GM12878 (cell line): Measurements from ENCODE around the gene LIMS1. TPM values are rescaled to one million over a fixed set of nuclear protein-coding genes. Genes with fewer than 3 reads are reported as not detected.

Experiments used
- ATAC-seq: fragments of 200-7000 bp; cut with Tn5 transposase; 3 replicates; pipeline ENCODE4 v1.9.1; 2020; ENCODE audit warnings: mild to moderate bottlenecking, moderate library complexity
- BruUV-seq: library from RNA; stranded (reverse); fragments of 400-500 nt; replicated peaks from 2 replicates; lab custom pipeline; 2021; lab: Mats Ljungman, UMichigan
- CTCF ChIA-PET: fragments of 300-600 bp; sonication (Branson Sonifier 250); formaldehyde crosslinking; extraction: SDS; loops from one replicate; lab custom pipeline; 2021; ENCODE audit warnings: inconsistent platforms; lab: Yijun Ruan, JAX
- POLR2A ChIA-PET: fragments of 350-600 bp; formaldehyde crosslinking; extraction: SDS; loops from one replicate; lab custom pipeline; 2021; ENCODE audit warnings: inconsistent platforms; lab: Charles Lee
- RAD21 ChIA-PET: fragments of 300-600 bp; sonication (Branson Sonifier 250); formaldehyde crosslinking; loops from one replicate; lab custom pipeline; 2023; ENCODE audit warnings: antibody characterized with exemption; ENCODE audit not compliant: unreplicated experiment; lab: Charles Lee
- SMC1A ChIA-PET: fragments of 300-600 bp; sonication (Branson Sonifier 250); formaldehyde crosslinking; loops from one replicate; lab custom pipeline; 2023; ENCODE audit not compliant: unreplicated experiment, uncharacterized antibody; lab: Charles Lee
- DNase-seq: peaks from one replicate; pipeline ENCODE4 v3.0.0-alpha.2; 2011; ENCODE audit warnings: low read depth, low spot score
- FAIRE-seq: peaks from 3 replicates; lab custom pipeline; 2011; peaks lifted over from hg19 to GRCh38; lab: Jason Lieb, UNC
- H2AFZ ChIP-seq: 2 replicates; pipeline ENCODE4 v1.6.0; 2011; ENCODE audit warnings: low read depth, low read length, control low read depth; ENCODE audit not compliant: control insufficient read depth
- H3K27ac ChIP-seq: 2 replicates; pipeline ENCODE4 v1.5.1; 2011; ENCODE audit warnings: control low read depth; ENCODE audit not compliant: control insufficient read depth, insufficient read depth
- H3K27me3 ChIP-seq, 2 experiments: replicated peaks in 1 of 2; 2 replicates each; pipeline versions ENCODE4 v1.6.0 to v1.6.1; 2011; ENCODE audit warnings: low read length in 1 of 2; ENCODE audit not compliant: control insufficient read depth in 2 of 2, insufficient read depth in 2 of 2
- H3K36me3 ChIP-seq, 2 experiments: 2 replicates each; pipeline ENCODE4 v1.5.1; 2011; ENCODE audit warnings: low read length in 1 of 2; ENCODE audit not compliant: control insufficient read depth in 2 of 2, insufficient read depth in 2 of 2
- H3K4me1 ChIP-seq: 2 replicates; pipeline ENCODE4 v1.6.1; 2011; ENCODE audit warnings: mild to moderate bottlenecking, low read length, moderate library complexity, mixed read lengths; ENCODE audit not compliant: control insufficient read depth, insufficient read depth
- H3K4me2 ChIP-seq: 2 replicates; pipeline ENCODE4 v1.6.0; 2011; ENCODE audit warnings: control low read depth; ENCODE audit not compliant: control insufficient read depth, insufficient read depth
- H3K4me3 ChIP-seq: fragments of 200-600 bp; sonication (generic); 2 replicates; pipeline ENCODE4 v1.5.1; 2016
- H3K79me2 ChIP-seq: 2 replicates; pipeline ENCODE4 v1.6.0; 2011; ENCODE audit warnings: low read length; ENCODE audit not compliant: control insufficient read depth, insufficient read depth
- H3K9ac ChIP-seq: 2 replicates; pipeline ENCODE4 v1.8.0; 2011; ENCODE audit warnings: low read length, control low read depth, mixed read lengths; ENCODE audit not compliant: control insufficient read depth, insufficient read depth
- H3K9me3 ChIP-seq: replicated peaks from 3 replicates; pipeline ENCODE4 v1.5.1; 2011; ENCODE audit warnings: mild to moderate bottlenecking, low read length; ENCODE audit not compliant: control insufficient read depth, insufficient read depth
- H4K20me1 ChIP-seq: 2 replicates; pipeline ENCODE4 v1.6.0; 2011; ENCODE audit not compliant: control insufficient read depth, insufficient read depth
- BMI1 ChIP-seq: fragments of 450-650 bp; IDR thresholded peaks from 2 replicates; pipeline ENCODE4 v1.6.1; 2016; ENCODE audit warnings: mild to moderate bottlenecking, moderate library complexity, borderline replicate concordance
- ETV6 ChIP-seq, 2 experiments: fragments of 450-650 bp in 1 of 2; IDR thresholded peaks in 1 of 2; conservative IDR thresholded peaks in 1 of 2; 2 replicates each; pipeline ENCODE4 v1.6.1; 2014; ENCODE audit warnings: antibody characterized with exemption in 1 of 2, borderline replicate concordance in 1 of 2, low read depth in 1 of 2, mild to moderate bottlenecking in 1 of 2, moderate library complexity in 1 of 2
- FOXM1 ChIP-seq: IDR thresholded peaks from 2 replicates; pipeline ENCODE4 v1.6.1; 2012; ENCODE audit warnings: low read depth, mild to moderate bottlenecking, inconsistent platforms, low read length, moderate library complexity
- PAX5 ChIP-seq: IDR thresholded peaks from 2 replicates; pipeline ENCODE4 v1.6.1; 2011; ENCODE audit warnings: low read depth, low read length, borderline replicate concordance
- RAD21 ChIP-seq: IDR thresholded peaks from 2 replicates; pipeline ENCODE4 v1.6.1; 2011; ENCODE audit warnings: mild to moderate bottlenecking, low read depth, low read length, moderate library complexity; ENCODE audit not compliant: insufficient read depth
- RBBP5 ChIP-seq: fragments of 200-600 bp; sonication (generic); conservative IDR thresholded peaks from 2 replicates; pipeline ENCODE4 v1.6.1; 2016
- STAT1 ChIP-seq: fragments of 450-650 bp; conservative IDR thresholded peaks from 2 replicates; pipeline ENCODE4 v1.6.1; 2014; ENCODE audit warnings: antibody characterized with exemption, mild to moderate bottlenecking
- STAT3 ChIP-seq: IDR thresholded peaks from 2 replicates; pipeline ENCODE4 v1.6.1; 2011; ENCODE audit warnings: low read depth, low read length, improper control_type of control experiment
- ZNF274 ChIP-seq: IDR thresholded peaks from one replicate; pipeline ENCODE4 v1.8.0; 2011; ENCODE audit not compliant: insufficient read length, insufficient read depth
- ZSCAN29 ChIP-seq: fragments of 450-650 bp; IDR thresholded peaks from 2 replicates; pipeline ENCODE4 v1.6.1; 2017; ENCODE audit warnings: mild to moderate bottlenecking, moderate library complexity
- WGBS: methylation state at CpG from one replicate; pipeline ENCODE4 v1.1.6; 2016; ENCODE audit warnings: low lambda C conversion rate; ENCODE audit not compliant: insufficient replicate concordance, insufficient coverage; ENCODE audit errors: missing lambda C conversion rate; 5-methylcytosine and 5-hydroxymethylcytosine counted together
- in situ Hi-C: fragments of 300-500 bp; cut with MboI; formaldehyde crosslinking; loops from 9 replicates; pipeline ENCODE4 v1.14.3; 2018; ENCODE audit warnings: mixed read lengths
- intact Hi-C: fragments of 100-400 bp; cut with micrococcal nuclease; formaldehyde crosslinking; loops from one replicate; pipeline ENCODE4 v1.14.2; 2022; ENCODE audit not compliant: unreplicated experiment
- polyA plus RNA-seq, 11 experiments: library from polyadenylated mRNA; depleted of rRNA in 4 of 11; unstranded in 6 of 11; stranded (reverse) in 5 of 11; fragments of >200 nt; fragmentation: Nextera tagmentation in 4 of 11; fragmentation: Illumina TruSeq in 1 of 11; extraction: Ambion mirVana in 4 of 11; extraction: Trizol in 1 of 11; gene quantifications; 1 replicate in 1 of 11; 2 replicates in 10 of 11; pipeline versions ENCODE4 v1.2.1 to v1.2.3, GENCODE V29; 2011 to 2016; ENCODE audit warnings: inconsistent platforms in 2 of 11, missing spikeins in 2 of 11, low read depth in 1 of 11
- total RNA-seq, 4 experiments: library from RNA; depleted of rRNA in 3 of 4; stranded (reverse); fragments of >200 nt in 3 of 4; fragmentation: Illumina TruSeq in 1 of 4; extraction: Trizol in 1 of 4; gene quantifications; 2 replicates each; pipeline versions ENCODE4 v1.2.1 to v1.2.3, GENCODE V29; 2013 to 2021
- TF ChIP-seq, protein P1 (sequence below): fragments of 450-650 bp; IDR thresholded peaks from 2 replicates; pipeline ENCODE4 v1.6.1; 2016; ENCODE audit warnings: mild to moderate bottlenecking

The LIMS1 gene
- total and polyA plus RNA-seq, 10 of the 15 experiments (the other 5 are each of a cell fraction or from before 2014, with no cell fraction given): 15.7 to 98.1 (median 43.9) TPM

DNA sequence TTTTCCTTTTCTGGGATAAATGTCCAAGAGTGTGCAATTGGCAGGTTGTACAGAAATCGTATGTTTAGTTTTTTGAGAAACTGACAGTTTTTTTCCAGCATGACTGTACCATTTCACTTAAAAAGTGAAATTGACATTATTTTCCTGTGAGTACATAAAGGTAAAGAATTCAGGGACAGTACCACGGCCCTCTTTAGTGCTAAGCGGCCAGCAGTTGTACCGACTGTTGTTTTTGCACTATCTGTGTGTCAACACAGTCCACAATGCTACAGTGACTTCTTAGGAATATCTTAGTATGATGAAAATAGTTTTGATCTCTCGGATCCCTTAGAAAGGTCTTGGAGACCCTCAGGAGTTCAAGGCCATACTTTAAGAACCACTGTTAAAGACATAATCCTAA is 2.6 kb downstream of the LIMS1 start:
- ChIA-PET SMC1A (interaction anchor here (1.3 to 9.0 kb wide), 6 partner anchors 27 to 87 kb away, joined by 3 to 214 read pairs (median 6); partner anchors contain the start of gene GCC2), CTCF (no interaction called here), POLR2A (interaction anchor here (0.7 to 4.2 kb wide), 4 partner anchors 27 to 43 kb away, joined by 3 to 55 read pairs (median 18); no protein-coding TSS in a partner anchor), RAD21 (interaction anchor here (1.7 to 7.4 kb wide), 4 partner anchors 37 to 100 kb away, joined by 4 to 129 read pairs (median 12); no protein-coding TSS in a partner anchor)
- TF ChIP-seq, protein P1, sequence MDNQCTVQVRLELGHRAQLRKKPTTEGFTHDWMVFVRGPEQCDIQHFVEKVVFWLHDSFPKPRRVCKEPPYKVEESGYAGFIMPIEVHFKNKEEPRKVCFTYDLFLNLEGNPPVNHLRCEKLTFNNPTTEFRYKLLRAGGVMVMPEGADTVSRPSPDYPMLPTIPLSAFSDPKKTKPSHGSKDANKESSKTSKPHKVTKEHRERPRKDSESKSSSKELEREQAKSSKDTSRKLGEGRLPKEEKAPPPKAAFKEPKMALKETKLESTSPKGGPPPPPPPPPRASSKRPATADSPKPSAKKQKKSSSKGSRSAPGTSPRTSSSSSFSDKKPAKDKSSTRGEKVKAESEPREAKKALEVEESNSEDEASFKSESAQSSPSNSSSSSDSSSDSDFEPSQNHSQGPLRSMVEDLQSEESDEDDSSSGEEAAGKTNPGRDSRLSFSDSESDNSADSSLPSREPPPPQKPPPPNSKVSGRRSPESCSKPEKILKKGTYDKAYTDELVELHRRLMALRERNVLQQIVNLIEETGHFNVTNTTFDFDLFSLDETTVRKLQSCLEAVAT: peak; percentile 95
- TF ChIP-seq STAT3: no peak
- intact Hi-C loops (loop anchor here (5.0 kb wide), 1 partner anchor 45 kb away; no protein-coding TSS in a partner anchor), in situ Hi-C loops (no loop called here)
- no peak overlapping the region for H3K27ac ChIP-seq
- DNase-seq: no peak
- no peaks in the 10 kb centered on the region for H3K36me3 ChIP-seq
- peaks cover 57% of the 10 kb centered on the region for H3K79me2 ChIP-seq
- no peaks in the 10 kb centered on the region; the same call in 1 of the 2 replicates for H3K4me1 ChIP-seq
- FAIRE-seq: no peak
- no peaks in the 10 kb centered on the region for H3K9me3 ChIP-seq
- H3K4me3 ChIP-seq: no peak overlapping the region
- ATAC-seq: no peak
- peak overlapping the region; percentile 39 for H3K4me2 ChIP-seq
- H3K27me3 ChIP-seq: no peaks in the 10 kb centered on the region
- WGBS: 97% methylated on average over 5 of the region's 5 CpGs
- no peak overlapping the region for H2AFZ ChIP-seq
- H3K9ac ChIP-seq: no peak overlapping the region
- no peaks in the 10 kb centered on the region for H4K20me1 ChIP-seq
- BruUV-seq: no TSS peak

GRCh38 chr2:108538000-108538625 is 3.8 kb downstream of the LIMS1 start:
- no peaks in the 10 kb centered on the region for H3K9me3 ChIP-seq
- ChIA-PET POLR2A (interaction anchor here (0.8 to 1.6 kb wide), 6 partner anchors 12 to 37 kb away, joined by 3 to 13 read pairs (median 3); no protein-coding TSS in a partner anchor), SMC1A (interaction anchor here (1.1 to 9.0 kb wide), 6 partner anchors 11 to 49 kb away, joined by 3 to 214 read pairs (median 4); no protein-coding TSS in a partner anchor), RAD21 (interaction anchor here (0.9 to 7.4 kb wide), 6 partner anchors 16 to 99 kb away, joined by 3 to 129 read pairs (median 4); no protein-coding TSS in a partner anchor), CTCF (interaction anchor here (1.0 to 1.5 kb wide), 4 partner anchors 37 to 98 kb away, joined by 3 to 8 read pairs (median 4); no protein-coding TSS in a partner anchor)
- TF ChIP-seq FOXM1 (no peak), STAT1 (no peak), ZSCAN29 (no peak), RAD21 (no peak), PAX5 (no peak), ETV6 (conservative IDR thresholded peaks at IDR 0.05 in 1 of 2, IDR thresholded peaks at IDR 0.05 in 1 of 2; ENCODE audit: borderline replicate concordance in 1 of 2, low read depth in 1 of 2) (no peak), BMI1 (no peak), ZNF274 (no peak), RBBP5 (no peak)
- no peak overlapping the region for H3K9ac ChIP-seq
- FAIRE-seq (no peak), DNase-seq (no peak), ATAC-seq (no peak)
- H2AFZ ChIP-seq: no peak overlapping the region
- WGBS: 91% methylated on average over 5 of the region's 5 CpGs
- in situ Hi-C loops: no loop called here
- H3K79me2 ChIP-seq: peaks cover 56% of the 10 kb centered on the region
- no peaks in the 10 kb centered on the region for H4K20me1 ChIP-seq
- no TSS peak for BruUV-seq
- H3K4me1 ChIP-seq: no peaks in the 10 kb centered on the region; the same call in 1 of the 2 replicates
- peak overlapping the region; percentile 22; the same call in 1 of the 2 replicates for H3K4me2 ChIP-seq
- no peak overlapping the region for H3K4me3 ChIP-seq
- H3K27ac ChIP-seq: no peak overlapping the region
- H3K27me3 ChIP-seq: no peaks in the 10 kb centered on the region
- intact Hi-C loops: loop anchor here (5.0 kb wide), 1 partner anchor 44 kb away; no protein-coding TSS in a partner anchor
- no peaks in the 10 kb centered on the region for H3K36me3 ChIP-seq
